Ovary (tissue), 9 donors: Measurements from ENCODE around the gene DENND6A. TPM values are rescaled to one million over a fixed set of nuclear protein-coding genes. Genes with fewer than 3 reads are reported as not detected.

Experiments
- DNase-seq, 5 donors: peaks; one replicate each; pipeline ENCODE4 v3.0.0-alpha.2; 2019 to 2020
- H3K27ac ChIP-seq, 2 donors: fragments of 200-600 bp; one replicate each; pipeline versions ENCODE4 v1.5.1 to v1.8.0; 2019 to 2022
- H3K27me3 ChIP-seq: fragments of 200-600 bp; one replicate; pipeline ENCODE4 v1.8.0; 2022
- H3K36me3 ChIP-seq: fragments of 200-600 bp; sonication (generic); one replicate; pipeline ENCODE4 v1.5.1; 2019
- H3K4me1 ChIP-seq: one replicate; pipeline ENCODE4 v1.8.1; 2013; ENCODE audit warnings: mild to moderate bottlenecking, moderate library complexity; ENCODE audit not compliant: insufficient read depth
- H3K4me3 ChIP-seq: fragments of 200-600 bp; sonication (generic); one replicate; pipeline ENCODE4 v1.5.1; 2017
- H3K9me3 ChIP-seq, 2 donors: fragments of 200-600 bp in 1 of 2; sonication (generic) in 1 of 2; one replicate each; pipeline versions ENCODE4 v1.5.1 to v1.8.1; 2013 to 2019; ENCODE audit warnings: mild to moderate bottlenecking in 1 of 2, moderate library complexity in 1 of 2
- EP300 ChIP-seq: sonication (generic); formaldehyde crosslinking; IDR thresholded peaks from one replicate; pipeline ENCODE4 v1.6.1; 2017; ENCODE audit warnings: antibody characterized with exemption
- POLR2A ChIP-seq: fragments of 450-650 bp; IDR thresholded peaks from one replicate; pipeline ENCODE4 v1.6.1; 2017; ENCODE audit warnings: antibody characterized with exemption, mild to moderate bottlenecking, moderate library complexity
- WGBS, 3 donors: extraction: QIAGEN DNeasy Blood & Tissue Kit in 1 of 3; methylation state at CpG; one replicate each; pipeline versions ENCODE4 v1.1.5 to v1.1.7; 2013 to 2017; 5-methylcytosine and 5-hydroxymethylcytosine counted together
- intact Hi-C, 4 donors: fragments of 100-400 bp; cut with DNase I; formaldehyde crosslinking; loops; one replicate each; pipeline versions ENCODE4 v1.11.0 to v1.15.1; 2022 to 2023
- polyA plus RNA-seq, 2 donors: library from polyadenylated mRNA; stranded (reverse); fragments of 200-250 nt in 1 of 2; fragments of 350-450 nt in 1 of 2; fragmentation: Illumina TruSeq in 1 of 2; extraction: RNeasy Lipid Tissue Mini Kit (QIAGEN cat#74804) in 1 of 2; gene quantifications; one replicate each; pipeline ENCODE4 v1.2.3, GENCODE V29; 2013 to 2014
- total RNA-seq, 7 donors: library from RNA; depleted of rRNA in 2 of 7; stranded (reverse); fragments of >200 nt in 2 of 7; fragmentation: NEBNext Ultra II Directional in 3 of 7; extraction: Animal tissue kit (Norgen Biotek cat#: 25700) in 3 of 7; gene quantifications; one replicate each; pipeline versions ENCODE4 v1.1.0 to v1.2.4, GENCODE V29; 2016 to 2023
- TF ChIP-seq, protein P1 (sequence below), 3 donors: fragments of 450-650 bp in 2 of 3; fragments of 200-600 bp in 1 of 3; IDR thresholded peaks; one replicate each; pipeline versions ENCODE4 v1.5.1 to v1.8.0; 2016 to 2022; ENCODE audit warnings: antibody characterized with exemption in 3 of 3, mild to moderate bottlenecking in 1 of 3
- donor health status: DM: no; HTN: no; CAD: no; lungs with moderate emphysema.
- donor health status: DM: no; HTN: no; CAD: no.
- donor health status: Bipolar disorder and iron deficiency.
- donor health status: DM: yes; HTN: yes; CAD: no.
- donor health status: DM: no; HTN: no; CAD: no.
- donor health status: DM: yes; HTN: yes; CAD: no.

The DENND6A gene
- total and polyA plus RNA-seq, 9 donors = 15.5 to 52.4 (median 38.7) TPM

DNA sequence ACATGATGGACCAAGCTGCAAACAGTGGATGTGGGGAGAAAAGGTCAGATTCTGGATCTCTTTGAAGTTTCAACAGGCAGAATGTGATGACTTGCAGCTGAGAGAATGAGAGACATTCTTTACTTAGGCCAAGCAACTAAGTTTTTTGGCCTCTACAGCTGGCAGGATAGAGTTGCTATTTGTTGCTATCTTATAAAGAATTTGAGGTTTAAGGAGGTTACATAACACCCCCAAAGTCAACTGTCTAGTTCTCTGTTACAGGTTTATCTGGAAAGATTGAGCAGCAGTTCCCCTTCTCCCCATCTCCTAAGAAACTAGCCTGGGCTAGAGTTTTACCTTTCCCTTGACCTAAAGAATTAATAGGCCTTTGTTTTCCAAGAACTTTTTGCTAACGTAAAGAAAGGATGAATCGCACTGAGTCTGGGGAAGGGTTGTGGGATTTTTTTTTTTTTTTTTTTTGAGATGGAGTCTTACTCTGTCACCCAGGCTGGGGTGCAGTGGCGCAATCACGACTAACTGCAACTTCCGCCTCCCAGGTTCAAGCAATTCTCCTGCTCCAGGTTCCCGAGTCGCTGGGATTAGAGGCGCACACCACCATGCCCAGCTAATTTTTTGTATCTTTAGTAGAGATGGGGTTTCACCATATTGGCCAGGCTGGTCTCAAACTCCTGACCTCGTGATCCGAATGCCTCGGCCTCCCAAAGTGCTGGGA is 36.6 kb upstream of the DENND6A start:
- intact Hi-C loops = no loop called here
- Histone ChIP-seq H3K27ac (peak overlapping the region in 1 of 2 donors; percentile 8), H3K4me1 (peaks cover 2% of the 10 kb centered on the region), H3K9me3 (no peaks in the 10 kb centered on the region), H3K4me3 (no peak overlapping the region), H3K36me3 (no peaks in the 10 kb centered on the region), H3K27me3 (no peaks in the 10 kb centered on the region)
- no peak for TF ChIP-seq POLR2A
- TF ChIP-seq EP300 = no peak
- TF ChIP-seq, protein P1, sequence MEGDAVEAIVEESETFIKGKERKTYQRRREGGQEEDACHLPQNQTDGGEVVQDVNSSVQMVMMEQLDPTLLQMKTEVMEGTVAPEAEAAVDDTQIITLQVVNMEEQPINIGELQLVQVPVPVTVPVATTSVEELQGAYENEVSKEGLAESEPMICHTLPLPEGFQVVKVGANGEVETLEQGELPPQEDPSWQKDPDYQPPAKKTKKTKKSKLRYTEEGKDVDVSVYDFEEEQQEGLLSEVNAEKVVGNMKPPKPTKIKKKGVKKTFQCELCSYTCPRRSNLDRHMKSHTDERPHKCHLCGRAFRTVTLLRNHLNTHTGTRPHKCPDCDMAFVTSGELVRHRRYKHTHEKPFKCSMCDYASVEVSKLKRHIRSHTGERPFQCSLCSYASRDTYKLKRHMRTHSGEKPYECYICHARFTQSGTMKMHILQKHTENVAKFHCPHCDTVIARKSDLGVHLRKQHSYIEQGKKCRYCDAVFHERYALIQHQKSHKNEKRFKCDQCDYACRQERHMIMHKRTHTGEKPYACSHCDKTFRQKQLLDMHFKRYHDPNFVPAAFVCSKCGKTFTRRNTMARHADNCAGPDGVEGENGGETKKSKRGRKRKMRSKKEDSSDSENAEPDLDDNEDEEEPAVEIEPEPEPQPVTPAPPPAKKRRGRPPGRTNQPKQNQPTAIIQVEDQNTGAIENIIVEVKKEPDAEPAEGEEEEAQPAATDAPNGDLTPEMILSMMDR (IDR thresholded peaks at IDR 0.05) = no peak
- DNase-seq = no peak
- WGBS, 3 donors = 84 to 86% (median 86%) methylated on average over 11 of the region's 11 CpGs

DNA sequence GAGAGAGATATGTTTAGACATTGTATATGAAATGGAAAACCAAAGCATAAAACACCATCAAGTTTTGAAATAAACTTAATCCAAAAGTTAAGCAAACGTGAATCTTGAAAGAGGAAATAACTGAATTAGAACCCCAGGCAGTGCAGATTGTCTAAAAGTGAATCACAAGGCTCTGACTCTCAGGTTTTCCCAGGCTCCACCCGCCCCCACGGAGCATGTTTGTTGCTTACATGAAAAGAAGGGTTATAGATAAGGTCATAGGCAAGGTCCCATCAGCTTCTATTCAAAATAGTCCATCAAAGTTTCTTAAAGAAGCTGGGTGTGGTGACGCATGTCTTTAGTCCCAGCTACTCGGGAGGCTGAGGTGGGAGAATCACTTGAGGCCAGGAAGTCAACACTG is 34.2 kb upstream of the DENND6A start:
- intact Hi-C loops = no loop called here
- H3K27me3 ChIP-seq = no peaks in the 10 kb centered on the region
- no peak overlapping the region for H3K4me3 ChIP-seq
- H3K27ac ChIP-seq = no peak overlapping the region
- no peaks in the 10 kb centered on the region for H3K9me3 ChIP-seq
- TF ChIP-seq POLR2A = no peak
- TF ChIP-seq, protein P1 (IDR thresholded peaks at IDR 0.05) = no peak
- no peak for TF ChIP-seq EP300
- H3K4me1 ChIP-seq = peaks cover 2% of the 10 kb centered on the region
- WGBS, 3 donors = 85 to 90% (median 88%) methylated on average over 5 of the region's 5 CpGs
- no peak for DNase-seq
- H3K36me3 ChIP-seq = no peaks in the 10 kb centered on the region

DNA sequence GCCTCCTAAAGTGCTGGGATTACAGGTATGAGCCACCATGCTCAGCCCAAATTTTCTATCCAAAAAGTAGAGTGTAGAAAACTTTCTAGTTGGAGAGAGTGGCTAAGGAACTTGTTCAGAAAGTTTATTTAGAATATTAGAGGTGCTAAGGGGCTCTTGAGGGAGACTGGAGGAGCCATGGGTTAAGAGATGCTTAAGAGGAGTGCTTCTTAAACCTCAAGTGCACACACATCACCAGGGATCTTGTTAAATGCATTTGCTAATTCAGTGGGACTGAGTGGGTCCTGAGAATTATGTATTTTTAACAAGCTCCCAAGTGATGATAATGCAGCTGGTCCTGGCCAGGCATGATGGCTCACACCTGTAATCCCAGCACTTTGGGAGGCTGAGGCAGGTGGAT is 33.5 kb upstream of the DENND6A start:
- intact Hi-C loops = no loop called here
- Histone ChIP-seq H3K9me3 (no peaks in the 10 kb centered on the region), H3K27me3 (no peaks in the 10 kb centered on the region), H3K27ac (no peak overlapping the region), H3K4me3 (no peak overlapping the region), H3K36me3 (no peaks in the 10 kb centered on the region), H3K4me1 (peaks cover 2% of the 10 kb centered on the region)
- DNase-seq = no peak
- TF ChIP-seq EP300 = no peak
- TF ChIP-seq, protein P1 (IDR thresholded peaks at IDR 0.05) = no peak
- TF ChIP-seq POLR2A = no peak

DNA sequence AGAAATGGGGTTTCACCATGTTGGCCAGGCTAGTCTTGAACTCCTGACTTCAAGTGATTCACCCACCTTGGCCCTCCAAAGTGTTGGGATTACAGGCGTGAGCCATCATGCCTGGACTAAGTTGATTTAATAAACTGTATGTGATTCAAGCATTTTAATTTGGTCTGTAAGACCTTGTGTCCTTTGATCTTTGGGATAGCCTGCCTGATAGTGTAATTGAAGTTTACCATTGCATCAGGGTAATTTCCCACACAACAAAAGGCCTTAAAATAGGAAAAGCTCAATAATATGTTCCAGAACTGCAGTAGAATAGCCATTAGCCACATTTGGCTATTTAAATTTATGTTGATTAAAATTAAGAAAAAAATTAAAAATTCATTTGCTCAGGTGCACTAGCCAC is 25.2 kb upstream of the DENND6A start:
- WGBS, 3 donors = 88 to 92% (median 90%) methylated on average over 1 of the region's 1 CpG

More for the DNA sequence above, 25.2 kb upstream of the DENND6A start:
- Histone ChIP-seq H3K27ac (no peak overlapping the region), H3K4me3 (no peak overlapping the region), H3K4me1 (no peaks in the 10 kb centered on the region), H3K36me3 (no peaks in the 10 kb centered on the region), H3K27me3 (no peaks in the 10 kb centered on the region), H3K9me3 (no peaks in the 10 kb centered on the region)
- TF ChIP-seq EP300 = no peak
- no peak for TF ChIP-seq POLR2A
- TF ChIP-seq, protein P1 (IDR thresholded peaks at IDR 0.05) = no peak
- intact Hi-C loops = no loop called here
- no peak for DNase-seq
